HepG2 (cell line): ENCODE results near the gene PPP1R15B. TPM values are rescaled to one million over a fixed set of nuclear protein-coding genes. Genes with fewer than 3 reads are reported as not detected.

Experiments used
- ARHGAP35 ChIP-seq: sonication (generic); formaldehyde crosslinking; IDR thresholded peaks from 2 replicates; pipeline ENCODE4 v1.9.0; 2022; ENCODE audit warnings: mild to moderate bottlenecking, inconsistent platforms, moderate library complexity, missing genetic modification reagents, borderline replicate concordance
- CBFB ChIP-seq: sonication (generic); formaldehyde crosslinking; IDR thresholded peaks from 2 replicates; pipeline ENCODE4 v1.4.0; 2020; ENCODE audit warnings: missing genetic modification reagents
- MEF2D ChIP-seq: sonication (generic); formaldehyde crosslinking; IDR thresholded peaks from 2 replicates; pipeline ENCODE4 v1.5.1; 2020; ENCODE audit warnings: mild to moderate bottlenecking, missing genetic modification reagents
- MYC ChIP-seq: sonication (generic); formaldehyde crosslinking; IDR thresholded peaks from 2 replicates; pipeline ENCODE4 v1.9.0; 2021; ENCODE audit warnings: missing genetic modification reagents, borderline replicate concordance
- NFKB2 ChIP-seq: sonication (generic); formaldehyde crosslinking; IDR thresholded peaks from 2 replicates; pipeline ENCODE4 v1.4.0; 2020; ENCODE audit warnings: missing genetic modification reagents, borderline replicate concordance
- SP140L ChIP-seq: sonication (generic); formaldehyde crosslinking; IDR thresholded peaks from 2 replicates; pipeline ENCODE4 v1.4.0; 2020; ENCODE audit warnings: missing genetic modification reagents, borderline replicate concordance
- TBX2 ChIP-seq: sonication (generic); formaldehyde crosslinking; IDR thresholded peaks from 2 replicates; pipeline ENCODE4 v1.5.0; 2020; ENCODE audit warnings: missing genetic modification reagents, mild to moderate bottlenecking, borderline replicate concordance
- ZFP90 ChIP-seq: sonication (generic); formaldehyde crosslinking; IDR thresholded peaks from 2 replicates; pipeline ENCODE4 v1.8.0; 2022; ENCODE audit warnings: missing genetic modification reagents, mild to moderate bottlenecking, inconsistent platforms, borderline replicate concordance
- ZNF160 ChIP-seq: sonication (generic); formaldehyde crosslinking; IDR thresholded peaks from 2 replicates; pipeline ENCODE4 v1.8.0; 2022; ENCODE audit warnings: mild to moderate bottlenecking, inconsistent platforms, missing genetic modification reagents
- ZNF225 ChIP-seq: sonication (generic); formaldehyde crosslinking; IDR thresholded peaks from 2 replicates; pipeline ENCODE4 v1.4.0; 2020; ENCODE audit warnings: mild to moderate bottlenecking, missing genetic modification reagents
- ZNF30 ChIP-seq: sonication (generic); formaldehyde crosslinking; IDR thresholded peaks from 2 replicates; pipeline ENCODE4 v1.5.0; 2020; ENCODE audit warnings: mild to moderate bottlenecking, missing genetic modification reagents
- ZNF737 ChIP-seq: sonication (generic); formaldehyde crosslinking; IDR thresholded peaks from 2 replicates; pipeline ENCODE4 v1.5.0; 2020; ENCODE audit warnings: missing genetic modification reagents, mild to moderate bottlenecking, borderline replicate concordance
- ZNF761 ChIP-seq: sonication (generic); formaldehyde crosslinking; conservative IDR thresholded peaks from 2 replicates; pipeline ENCODE4 v1.4.0; 2020; ENCODE audit warnings: mild to moderate bottlenecking, missing genetic modification reagents
- ZNF768 ChIP-seq: sonication (generic); formaldehyde crosslinking; IDR thresholded peaks from 2 replicates; pipeline ENCODE4 v1.4.0; 2020; ENCODE audit warnings: missing genetic modification reagents
- ZNF780A ChIP-seq: sonication (generic); formaldehyde crosslinking; IDR thresholded peaks from 2 replicates; pipeline ENCODE4 v1.8.0; 2022; ENCODE audit warnings: mild to moderate bottlenecking, missing genetic modification reagents, moderate library complexity
- ZNF790 ChIP-seq: sonication (generic); formaldehyde crosslinking; IDR thresholded peaks from 2 replicates; pipeline ENCODE4 v1.8.0; 2022; ENCODE audit warnings: missing genetic modification reagents, mild to moderate bottlenecking, borderline replicate concordance
- ZSCAN21 ChIP-seq: sonication (generic); formaldehyde crosslinking; IDR thresholded peaks from 2 replicates; pipeline ENCODE4 v1.8.0; 2022; ENCODE audit warnings: mild to moderate bottlenecking, missing genetic modification reagents, moderate library complexity, borderline replicate concordance
- ZXDC ChIP-seq: sonication (generic); formaldehyde crosslinking; IDR thresholded peaks from 2 replicates; pipeline ENCODE4 v1.5.0; 2020; ENCODE audit warnings: mild to moderate bottlenecking, missing genetic modification reagents
- polyA plus RNA-seq, 8 experiments: library from polyadenylated mRNA; depleted of rRNA in 3 of 8; stranded (reverse) in 7 of 8; unstranded in 1 of 8; fragments of >200 nt; fragmentation: Illumina TruSeq in 4 of 8; extraction: Trizol in 4 of 8; gene quantifications; 2 replicates each; pipeline versions ENCODE4 v1.2.1 to v1.2.3, GENCODE V29; 2011 to 2016; ENCODE audit warnings: low read depth in 4 of 8, missing spikeins in 1 of 8, mixed read lengths in 1 of 8; ENCODE audit not compliant: insufficient read depth in 1 of 8
- total RNA-seq, 5 experiments: library from RNA; depleted of rRNA; stranded (reverse); fragments of >200 nt; fragmentation: Illumina TruSeq; extraction: Trizol; gene quantifications; 2 replicates each; pipeline ENCODE4 v1.2.3, GENCODE V29; 2016; ENCODE audit warnings: low read depth in 1 of 5
- TF ChIP-seq, protein P1 (sequence below): sonication (generic); formaldehyde crosslinking; IDR thresholded peaks from 2 replicates; pipeline ENCODE4 v1.5.1; 2020; ENCODE audit warnings: mild to moderate bottlenecking, moderate library complexity, missing genetic modification reagents
- TF ChIP-seq, protein P2 (sequence below), 2 experiments: sonication (generic) in 1 of 2; formaldehyde crosslinking in 1 of 2; IDR thresholded peaks; 2 replicates each; pipeline versions ENCODE4 v1.4.0 to v1.6.1; 2018 to 2020; ENCODE audit warnings: missing genetic modification reagents in 2 of 2, borderline replicate concordance in 1 of 2, low read depth in 1 of 2, mild to moderate bottlenecking in 1 of 2, missing biosample characterization in 1 of 2
- TF ChIP-seq, protein P3 (sequence below): IDR thresholded peaks from 2 replicates; pipeline ENCODE4 v1.6.1; 2016; ENCODE audit warnings: mild to moderate bottlenecking

The PPP1R15B gene
- total and polyA plus RNA-seq, 2 of the 13 experiments (the other 11 are each of a cell fraction or from before 2014, with no cell fraction given) = 13.4 to 23.8 TPM

DNA sequence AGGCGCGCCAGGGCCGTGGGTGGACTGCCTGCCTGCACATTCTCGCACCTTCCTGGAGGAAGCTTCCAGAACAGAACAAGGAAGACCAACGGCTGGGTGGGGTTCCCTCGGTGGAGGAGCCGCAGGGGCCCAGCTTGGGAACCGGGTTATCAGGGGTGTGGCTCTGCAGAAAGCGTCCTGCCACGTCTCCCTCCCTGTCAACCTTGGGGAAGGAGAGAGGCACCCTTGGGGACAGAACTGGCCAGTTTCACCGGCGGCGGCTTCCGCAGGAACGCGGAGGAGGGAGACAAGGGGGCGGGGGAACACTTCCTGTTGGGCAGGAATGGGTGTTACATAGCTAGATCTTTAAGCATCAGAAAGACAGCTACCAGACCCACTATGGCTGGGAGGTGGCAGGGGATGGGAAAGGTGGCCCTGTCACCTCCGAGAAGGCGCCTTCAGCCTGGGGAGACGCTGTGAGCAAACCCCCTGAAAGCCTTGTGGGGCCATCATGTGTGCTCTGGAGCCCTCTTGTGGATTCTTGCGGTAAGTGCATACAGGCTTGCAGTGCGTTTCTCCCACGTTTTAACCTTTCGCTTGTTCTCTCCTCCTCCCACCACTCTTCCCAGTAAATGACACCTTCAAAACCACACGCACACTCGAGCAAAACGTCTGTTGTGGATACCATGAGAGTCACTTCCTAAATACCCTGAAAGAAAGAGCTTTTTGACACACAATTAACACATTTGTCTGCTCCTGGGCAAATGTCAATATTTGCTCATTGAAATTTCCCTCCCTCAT, 48.1 kb downstream of the PPP1R15B start (continued):
- TF ChIP-seq ZFP90 (CRISPR knock-in tag) (no peak), ZNF768 (CRISPR knock-in tag) (no peak), TBX2 (CRISPR knock-in tag) (no peak), MEF2D (CRISPR knock-in tag) (no peak), NFKB2 (CRISPR knock-in tag) (no peak; the same call in 1 of the 2 replicates), ZNF780A (CRISPR knock-in tag) (no peak), ZNF737 (CRISPR knock-in tag) (no peak), ZNF160 (no peak), SP140L (CRISPR knock-in tag) (no peak), ZNF790 (CRISPR knock-in tag) (no peak), ZSCAN21 (0 out of 2 replicates have a peak, but pooled peaks have one; percentile 33), ARHGAP35 (0 out of 2 replicates have a peak, but pooled peaks have one; percentile 24), MYC (CRISPR knock-in tag) (no peak), ZNF225 (CRISPR knock-in tag) (no peak), ZNF30 (CRISPR knock-in tag) (no peak), CBFB (CRISPR knock-in tag) (no peak), ZNF761 (CRISPR knock-in tag) (no peak), ZXDC (CRISPR knock-in tag) (no peak)
- TF ChIP-seq, protein P1, sequence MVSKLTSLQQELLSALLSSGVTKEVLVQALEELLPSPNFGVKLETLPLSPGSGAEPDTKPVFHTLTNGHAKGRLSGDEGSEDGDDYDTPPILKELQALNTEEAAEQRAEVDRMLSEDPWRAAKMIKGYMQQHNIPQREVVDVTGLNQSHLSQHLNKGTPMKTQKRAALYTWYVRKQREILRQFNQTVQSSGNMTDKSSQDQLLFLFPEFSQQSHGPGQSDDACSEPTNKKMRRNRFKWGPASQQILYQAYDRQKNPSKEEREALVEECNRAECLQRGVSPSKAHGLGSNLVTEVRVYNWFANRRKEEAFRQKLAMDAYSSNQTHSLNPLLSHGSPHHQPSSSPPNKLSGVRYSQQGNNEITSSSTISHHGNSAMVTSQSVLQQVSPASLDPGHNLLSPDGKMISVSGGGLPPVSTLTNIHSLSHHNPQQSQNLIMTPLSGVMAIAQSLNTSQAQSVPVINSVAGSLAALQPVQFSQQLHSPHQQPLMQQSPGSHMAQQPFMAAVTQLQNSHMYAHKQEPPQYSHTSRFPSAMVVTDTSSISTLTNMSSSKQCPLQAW = peak; percentile 53; the same call in 1 of the 2 replicates
- TF ChIP-seq, protein P2, sequence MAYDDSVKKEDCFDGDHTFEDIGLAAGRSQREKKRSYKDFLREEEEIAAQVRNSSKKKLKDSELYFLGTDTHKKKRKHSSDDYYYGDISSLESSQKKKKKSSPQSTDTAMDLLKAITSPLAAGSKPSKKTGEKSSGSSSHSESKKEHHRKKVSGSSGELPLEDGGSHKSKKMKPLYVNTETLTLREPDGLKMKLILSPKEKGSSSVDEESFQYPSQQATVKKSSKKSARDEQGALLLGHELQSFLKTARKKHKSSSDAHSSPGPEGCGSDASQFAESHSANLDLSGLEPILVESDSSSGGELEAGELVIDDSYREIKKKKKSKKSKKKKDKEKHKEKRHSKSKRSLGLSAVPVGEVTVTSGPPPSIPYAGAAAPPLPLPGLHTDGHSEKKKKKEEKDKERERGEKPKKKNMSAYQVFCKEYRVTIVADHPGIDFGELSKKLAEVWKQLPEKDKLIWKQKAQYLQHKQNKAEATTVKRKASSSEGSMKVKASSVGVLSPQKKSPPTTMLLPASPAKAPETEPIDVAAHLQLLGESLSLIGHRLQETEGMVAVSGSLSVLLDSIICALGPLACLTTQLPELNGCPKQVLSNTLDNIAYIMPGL (CRISPR knock-in tag; IDR thresholded peaks at IDR 0.05; ENCODE audit: borderline replicate concordance in 1 of 2, low read depth in 1 of 2) = 0 out of 4 replicates have a peak, but pooled peaks of 1 of the 2 experiments have one; percentile 36
- TF ChIP-seq, protein P3, sequence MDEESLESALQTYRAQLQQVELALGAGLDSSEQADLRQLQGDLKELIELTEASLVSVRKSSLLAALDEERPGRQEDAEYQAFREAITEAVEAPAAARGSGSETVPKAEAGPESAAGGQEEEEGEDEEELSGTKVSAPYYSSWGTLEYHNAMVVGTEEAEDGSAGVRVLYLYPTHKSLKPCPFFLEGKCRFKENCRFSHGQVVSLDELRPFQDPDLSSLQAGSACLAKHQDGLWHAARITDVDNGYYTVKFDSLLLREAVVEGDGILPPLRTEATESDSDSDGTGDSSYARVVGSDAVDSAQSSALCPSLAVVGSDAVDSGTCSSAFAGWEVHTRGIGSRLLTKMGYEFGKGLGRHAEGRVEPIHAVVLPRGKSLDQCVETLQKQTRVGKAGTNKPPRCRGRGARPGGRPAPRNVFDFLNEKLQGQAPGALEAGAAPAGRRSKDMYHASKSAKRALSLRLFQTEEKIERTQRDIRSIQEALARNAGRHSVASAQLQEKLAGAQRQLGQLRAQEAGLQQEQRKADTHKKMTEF = no peak
